Body of pancreas (tissue), 4 donors: Measurements from ENCODE around the gene SPOP.

Experiments used
- CTCF ChIP-seq, 7 experiments: fragments of 450-650 bp in 4 of 7; fragments of 200-600 bp in 3 of 7; sonication (generic) in 3 of 7; IDR thresholded peaks; one replicate each; pipeline ENCODE4 v1.5.1; 2016 to 2019; ENCODE audit warnings: antibody characterized with exemption in 7 of 7
- POLR2A ChIP-seq, 3 donors: fragments of 450-650 bp; IDR thresholded peaks; one replicate each; pipeline ENCODE4 v1.6.1; 2016; ENCODE audit warnings: antibody characterized with exemption in 3 of 3, mild to moderate bottlenecking in 2 of 3

- TF ChIP-seq CTCF (IDR thresholded peaks at IDR 0.05): no peak
- TF ChIP-seq POLR2A (IDR thresholded peaks at IDR 0.05): no peak
Measured at GRCh38 chr17:49667854-49668253, 10.0 kb downstream of the SPOP start.
